Keratinocyte (primary cell): ENCODE data around the gene SLC34A3. TPM values are rescaled to one million over a fixed set of nuclear protein-coding genes. Genes with fewer than 3 reads are reported as not detected.

Experiments used
- DNase-seq: peaks from one replicate; pipeline ENCODE4 v3.0.0-alpha.2; 2011; ENCODE audit warnings: low read depth, missing footprints, low spot score
- FAIRE-seq: peaks from 2 replicates; lab custom pipeline; 2011; peaks lifted over from hg19 to GRCh38; lab: Jason Lieb, UNC
- H2AFZ ChIP-seq: 2 replicates; pipeline ENCODE4 v1.6.0; 2012; ENCODE audit warnings: low read length, control low read depth, inconsistent platforms; ENCODE audit not compliant: control insufficient read depth
- H3K27ac ChIP-seq: 2 replicates; pipeline ENCODE4 v1.5.1; 2011; ENCODE audit warnings: low read length; ENCODE audit not compliant: control insufficient read depth, insufficient read depth
- H3K27me3 ChIP-seq: 3 replicates; pipeline ENCODE4 v1.6.0; 2011; ENCODE audit warnings: low read length; ENCODE audit not compliant: control insufficient read depth, insufficient read depth; ENCODE audit errors: extremely low read depth
- H3K36me3 ChIP-seq, 2 experiments: 2 replicates in 1 of 2; 3 replicates in 1 of 2; pipeline ENCODE4 v1.5.1; 2011; ENCODE audit warnings: low read length in 2 of 2, mild to moderate bottlenecking in 1 of 2; ENCODE audit not compliant: control insufficient read depth in 2 of 2, insufficient read depth in 2 of 2; ENCODE audit errors: extremely low read depth in 1 of 2
- H3K4me1 ChIP-seq: 3 replicates; pipeline ENCODE4 v1.5.1; 2011; ENCODE audit warnings: low read length; ENCODE audit not compliant: control insufficient read depth, insufficient read depth; ENCODE audit errors: extremely low read depth
- H3K4me2 ChIP-seq: 3 replicates; pipeline ENCODE4 v1.6.0; 2011; ENCODE audit warnings: low read depth, low read length; ENCODE audit not compliant: control insufficient read depth, insufficient read depth; ENCODE audit errors: extremely low read depth
- H3K4me3 ChIP-seq, 3 experiments: fragments of 200-600 bp in 1 of 3; sonication (generic) in 1 of 3; 2 replicates in 2 of 3; 3 replicates in 1 of 3; pipeline ENCODE4 v1.5.1; 2011 to 2016; ENCODE audit warnings: low read length in 3 of 3, mild to moderate bottlenecking in 3 of 3, control low read depth in 2 of 3, inconsistent platforms in 1 of 3, low read depth in 1 of 3, mixed read lengths in 1 of 3, mixed run types in 1 of 3, moderate library complexity in 1 of 3; ENCODE audit not compliant: control insufficient read depth in 2 of 3, insufficient read depth in 2 of 3; ENCODE audit errors: extremely low read depth in 1 of 3
- H3K79me2 ChIP-seq: 2 replicates; pipeline ENCODE4 v1.6.0; 2012; ENCODE audit warnings: low read length; ENCODE audit not compliant: control insufficient read depth, insufficient read depth
- H3K9ac ChIP-seq: 3 replicates; pipeline ENCODE4 v1.6.0; 2011; ENCODE audit warnings: low read length; ENCODE audit not compliant: control insufficient read depth, insufficient read depth; ENCODE audit errors: extremely low read depth
- H3K9me1 ChIP-seq: 3 replicates; pipeline ENCODE4 v1.6.0; 2011; ENCODE audit warnings: low read length; ENCODE audit not compliant: control insufficient read depth, insufficient read depth; ENCODE audit errors: extremely low read depth
- H3K9me3 ChIP-seq: 2 replicates; pipeline ENCODE4 v1.5.1; 2012; ENCODE audit warnings: low read depth, low read length; ENCODE audit not compliant: control insufficient read depth
- H4K20me1 ChIP-seq: 3 replicates; pipeline ENCODE4 v1.6.0; 2011; ENCODE audit warnings: low read length; ENCODE audit not compliant: control insufficient read depth, insufficient read depth; ENCODE audit errors: extremely low read depth
- CTCF ChIP-seq, 3 experiments: IDR thresholded peaks in 1 of 3; conservative IDR thresholded peaks in 1 of 3; optimal IDR thresholded peaks in 1 of 3; 2 replicates in 2 of 3; 3 replicates in 1 of 3; pipeline versions ENCODE3 to v1.5.1; 2011; ENCODE audit warnings: low read length in 3 of 3, mild to moderate bottlenecking in 3 of 3, moderate library complexity in 2 of 3, control low read depth in 1 of 3, inconsistent platforms in 1 of 3; ENCODE audit not compliant: insufficient read depth in 2 of 3; ENCODE audit errors: extremely low read depth in 1 of 3
- EZH2 ChIP-seq: IDR thresholded peaks from one replicate; pipeline ENCODE4 v1.6.1; 2012; ENCODE audit warnings: inconsistent platforms, mild to moderate bottlenecking, low read length, moderate library complexity
- dilution Hi-C: fragments of 300-500 bp; cut with MboI; formaldehyde crosslinking; loops from one replicate; pipeline ENCODE4 v1.7.0; 2020; ENCODE audit warnings: low sequenced_read_pairs; ENCODE audit not compliant: extremely low pct_ligation_motif_present
- polyA plus RNA-seq, 5 experiments: library from polyadenylated mRNA; depleted of rRNA in 3 of 5; stranded (reverse) in 3 of 5; stranded (forward) in 1 of 5; unstranded in 1 of 5; fragments of >200 nt; gene quantifications; 1 replicate in 1 of 5; 2 replicates in 3 of 5; 3 replicates in 1 of 5; pipeline versions ENCODE4 v1.2.1 to v1.2.3, GENCODE V29; 2011 to 2012; ENCODE audit warnings: missing spikeins in 2 of 5, low read depth in 1 of 5, low replicate concordance in 1 of 5

Gene SLC34A3
- polyA plus RNA-seq, 1 donor (not counting 4 experiments of a cell fraction or from before 2014, with no cell fraction given) = not detected

- Histone ChIP-seq H3K9me1 (peaks cover 3% of the 10 kb centered on the region), H3K9me3 (no peaks in the 10 kb centered on the region), H4K20me1 (peaks cover 7% of the 10 kb centered on the region), H3K4me1 (peaks cover 38% of the 10 kb centered on the region), H3K79me2 (peaks cover 13% of the 10 kb centered on the region), H2AFZ (no peak overlapping the region), H3K4me3 (no peak overlapping the region), H3K27me3 (peaks cover 2% of the 10 kb centered on the region), H3K27ac (no peak overlapping the region), H3K36me3 (no peaks in the 10 kb centered on the region), H3K9ac (no peak overlapping the region), H3K4me2 (peak overlapping the region; percentile 20)
- FAIRE-seq (no peak), DNase-seq (no peak)
- dilution Hi-C loops = no loop called here
- TF ChIP-seq CTCF (optimal IDR thresholded peaks at IDR 0.05 in 1 of 3, IDR thresholded peaks at IDR 0.05 in 1 of 3, conservative IDR thresholded peaks at IDR 0.05 in 1 of 3; ENCODE audit: extremely low read depth in 1 of 3, insufficient read depth in 2 of 3, low read length in 3 of 3) (no peak), EZH2 (no peak)
Observed at GRCh38 chr9:137198051-137198901, 32.4 kb upstream of the SLC34A3 start.

- peaks cover 38% of the 10 kb centered on the region for H3K4me1 ChIP-seq
- H3K9ac ChIP-seq = no peak overlapping the region
- no peak overlapping the region for H3K4me3 ChIP-seq
- H3K27me3 ChIP-seq = no peaks in the 10 kb centered on the region
- H3K9me3 ChIP-seq = no peaks in the 10 kb centered on the region
- H3K79me2 ChIP-seq = peaks cover 18% of the 10 kb centered on the region
- H3K4me2 ChIP-seq = peak overlapping the region; percentile 27
- DNase-seq = no peak
- H3K27ac ChIP-seq = no peak overlapping the region
- no peak overlapping the region for H2AFZ ChIP-seq
- H3K36me3 ChIP-seq = no peaks in the 10 kb centered on the region
- peaks cover 7% of the 10 kb centered on the region for H4K20me1 ChIP-seq
- peaks cover 3% of the 10 kb centered on the region for H3K9me1 ChIP-seq
- TF ChIP-seq CTCF (optimal IDR thresholded peaks at IDR 0.05 in 1 of 3, IDR thresholded peaks at IDR 0.05 in 1 of 3, conservative IDR thresholded peaks at IDR 0.05 in 1 of 3; ENCODE audit: extremely low read depth in 1 of 3, insufficient read depth in 2 of 3, low read length in 3 of 3) (no peak), EZH2 (no peak)
- FAIRE-seq = no peak
- dilution Hi-C loops = no loop called here
Observed at GRCh38 chr9:137198902-137199283, 31.8 kb upstream of the SLC34A3 start.
